ENCODE data around the gene APBB1IP.

GRCh38 chr10:26528715-26529393 is 90.7 kb downstream of the APBB1IP start:
- TF ChIP-seq, protein P1, sequence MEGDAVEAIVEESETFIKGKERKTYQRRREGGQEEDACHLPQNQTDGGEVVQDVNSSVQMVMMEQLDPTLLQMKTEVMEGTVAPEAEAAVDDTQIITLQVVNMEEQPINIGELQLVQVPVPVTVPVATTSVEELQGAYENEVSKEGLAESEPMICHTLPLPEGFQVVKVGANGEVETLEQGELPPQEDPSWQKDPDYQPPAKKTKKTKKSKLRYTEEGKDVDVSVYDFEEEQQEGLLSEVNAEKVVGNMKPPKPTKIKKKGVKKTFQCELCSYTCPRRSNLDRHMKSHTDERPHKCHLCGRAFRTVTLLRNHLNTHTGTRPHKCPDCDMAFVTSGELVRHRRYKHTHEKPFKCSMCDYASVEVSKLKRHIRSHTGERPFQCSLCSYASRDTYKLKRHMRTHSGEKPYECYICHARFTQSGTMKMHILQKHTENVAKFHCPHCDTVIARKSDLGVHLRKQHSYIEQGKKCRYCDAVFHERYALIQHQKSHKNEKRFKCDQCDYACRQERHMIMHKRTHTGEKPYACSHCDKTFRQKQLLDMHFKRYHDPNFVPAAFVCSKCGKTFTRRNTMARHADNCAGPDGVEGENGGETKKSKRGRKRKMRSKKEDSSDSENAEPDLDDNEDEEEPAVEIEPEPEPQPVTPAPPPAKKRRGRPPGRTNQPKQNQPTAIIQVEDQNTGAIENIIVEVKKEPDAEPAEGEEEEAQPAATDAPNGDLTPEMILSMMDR (IDR thresholded peaks at IDR 0.05): no peak
- no peak for TF ChIP-seq POLR2A (IDR thresholded peaks at IDR 0.05)
- TF ChIP-seq POLR2AphosphoS5 (IDR thresholded peaks at IDR 0.05): no peak
